IMR-90 (cell line): ENCODE data around the gene PMPCA. TPM values are rescaled to one million over a fixed set of nuclear protein-coding genes. Genes with fewer than 3 reads are reported as not detected.

Experiments used
- ATAC-seq: fragments of 200-7000 bp; cut with Tn5 transposase; 2 replicates; pipeline ENCODE4 v1.9.1; 2020; ENCODE audit warnings: low read depth, mild to moderate bottlenecking, moderate library complexity
- BruUV-seq: library from RNA; stranded (reverse); fragments of 400-500 nt; replicated peaks from 2 replicates; lab custom pipeline; 2021; lab: Mats Ljungman, UMichigan
- CTCF ChIA-PET: fragments of 300-600 bp; formaldehyde crosslinking; extraction: SDS; loops from one replicate; lab custom pipeline; 2021; ENCODE audit warnings: antibody characterized with exemption; lab: Yijun Ruan, JAX
- POLR2A ChIA-PET: fragments of 300-600 bp; sonication (Branson Sonifier 250); formaldehyde crosslinking; loops from one replicate; lab custom pipeline; 2022; ENCODE audit warnings: antibody characterized with exemption; ENCODE audit not compliant: unreplicated experiment; lab: Charles Lee
- DNase-seq: peaks from one replicate; pipeline ENCODE4 v3.0.0; 2013
- H2AFZ ChIP-seq: replicated peaks from 2 replicates; pipeline ENCODE3; 2013; ENCODE audit warnings: low read length, mild to moderate bottlenecking; ENCODE audit not compliant: poor library complexity
- H2AK5ac ChIP-seq: 2 replicates; pipeline ENCODE4 v1.6.1; 2013; ENCODE audit warnings: low read depth, low read length, inconsistent platforms
- H2AK9ac ChIP-seq: replicated peaks from 2 replicates; pipeline ENCODE3; 2013; ENCODE audit warnings: mild to moderate bottlenecking, low read depth, low read length, moderate library complexity; ENCODE audit not compliant: poor library complexity
- H2BK120ac ChIP-seq: 2 replicates; pipeline ENCODE4 v1.6.1; 2013; ENCODE audit warnings: low read depth, low read length, inconsistent platforms
- H2BK15ac ChIP-seq: 3 replicates; pipeline ENCODE4 v1.6.1; 2013; ENCODE audit warnings: low read depth, low read length, inconsistent platforms
- H2BK20ac ChIP-seq: 2 replicates; pipeline ENCODE4 v1.6.1; 2013; ENCODE audit warnings: low read depth, mild to moderate bottlenecking, inconsistent platforms, low read length, moderate library complexity
- H2BK5ac ChIP-seq: 2 replicates; pipeline ENCODE4 v1.6.1; 2013; ENCODE audit warnings: mild to moderate bottlenecking, low read depth, low read length, inconsistent platforms; ENCODE audit not compliant: poor library complexity, severe bottlenecking
- H3K14ac ChIP-seq: replicated peaks from 2 replicates; pipeline ENCODE4 v1.6.1; 2013; ENCODE audit warnings: low read depth, low read length, inconsistent platforms
- H3K18ac ChIP-seq: 2 replicates; pipeline ENCODE4 v1.6.1; 2013; ENCODE audit warnings: low read depth, low read length, control low read depth
- H3K23ac ChIP-seq: 2 replicates; pipeline ENCODE4 v1.6.1; 2013; ENCODE audit warnings: low read depth, low read length, inconsistent platforms
- H3K27ac ChIP-seq: 2 replicates; pipeline ENCODE4 v1.5.1; 2013; ENCODE audit warnings: mild to moderate bottlenecking, control low read depth, low read length; ENCODE audit not compliant: insufficient read depth
- H3K27me3 ChIP-seq: 2 replicates; pipeline ENCODE4 v1.6.1; 2013; ENCODE audit warnings: low read length; ENCODE audit not compliant: control insufficient read depth, insufficient read depth
- H3K36me3 ChIP-seq: 2 replicates; pipeline ENCODE4 v1.6.1; 2013; ENCODE audit warnings: low read length, mixed read lengths; ENCODE audit not compliant: control insufficient read depth, insufficient read depth
- H3K4ac ChIP-seq: 2 replicates; pipeline ENCODE4 v1.6.1; 2013; ENCODE audit warnings: low read depth, low read length, inconsistent platforms
- H3K4me1 ChIP-seq: 2 replicates; pipeline ENCODE4 v1.6.1; 2013; ENCODE audit warnings: low read length, mixed read lengths; ENCODE audit not compliant: control insufficient read depth, insufficient read depth
- H3K4me2 ChIP-seq: 2 replicates; pipeline ENCODE4 v1.6.1; 2013; ENCODE audit warnings: low read depth, mild to moderate bottlenecking, control low read depth, low read length, moderate library complexity
- H3K4me3 ChIP-seq: 2 replicates; pipeline ENCODE4 v1.5.1; 2013; ENCODE audit warnings: low read depth, mild to moderate bottlenecking, control low read depth, low read length, moderate library complexity; ENCODE audit not compliant: insufficient read depth
- H3K56ac ChIP-seq: 2 replicates; pipeline ENCODE4 v1.6.1; 2013; ENCODE audit warnings: low read length, inconsistent platforms; ENCODE audit not compliant: insufficient read depth; ENCODE audit errors: extremely low read depth
- H3K79me1 ChIP-seq, 2 experiments: 2 replicates each; pipeline ENCODE4 v1.6.1; 2013; ENCODE audit warnings: low read length in 2 of 2, inconsistent platforms in 1 of 2, low read depth in 1 of 2
- H3K9ac ChIP-seq: 2 replicates; pipeline ENCODE4 v1.6.1; 2013; ENCODE audit warnings: low read depth, low read length, control low read depth
- H3K9me1 ChIP-seq: 2 replicates; pipeline ENCODE4 v1.6.1; 2013; ENCODE audit warnings: low read length, inconsistent platforms; ENCODE audit not compliant: insufficient read depth
- H3K9me3 ChIP-seq: 2 replicates; pipeline ENCODE4 v1.6.1; 2013; ENCODE audit warnings: low read length; ENCODE audit not compliant: control insufficient read depth, insufficient read depth
- H4K20me1 ChIP-seq: 2 replicates; pipeline ENCODE4 v1.6.1; 2013; ENCODE audit warnings: low read length, inconsistent platforms; ENCODE audit not compliant: insufficient read depth
- H4K5ac ChIP-seq: 2 replicates; pipeline ENCODE4 v1.6.1; 2013; ENCODE audit warnings: mild to moderate bottlenecking, low read depth, low read length, control low read depth
- H4K8ac ChIP-seq, 2 experiments: 2 replicates each; pipeline ENCODE4 v1.6.1; 2013; ENCODE audit warnings: low read depth in 2 of 2, low read length in 2 of 2, control low read depth in 1 of 2, inconsistent platforms in 1 of 2
- H4K91ac ChIP-seq: 2 replicates; pipeline ENCODE4 v1.6.1; 2013; ENCODE audit warnings: low read depth, low read length, inconsistent platforms; ENCODE audit not compliant: insufficient read depth
- BHLHE40 ChIP-seq: fragments of 150-350 bp; IDR thresholded peaks from 2 replicates; pipeline ENCODE4 v1.6.1; 2016; ENCODE audit warnings: mild to moderate bottlenecking, low read depth, low read length
- CEBPB ChIP-seq: IDR thresholded peaks from 2 replicates; pipeline ENCODE4 v1.6.1; 2012; ENCODE audit warnings: low read depth, low read length, improper control_type of control experiment
- CHD1 ChIP-seq: IDR thresholded peaks from 2 replicates; pipeline ENCODE4 v1.6.1; 2012; ENCODE audit warnings: low read depth, low read length, improper control_type of control experiment
- FOS ChIP-seq: fragments of 150-350 bp; IDR thresholded peaks from 2 replicates; pipeline ENCODE4 v1.6.1; 2016; ENCODE audit warnings: low read depth, low read length
- MAFK ChIP-seq: IDR thresholded peaks from 2 replicates; pipeline ENCODE4 v1.6.1; 2012; ENCODE audit warnings: low read depth, low read length, improper control_type of control experiment
- MAZ ChIP-seq: IDR thresholded peaks from 2 replicates; pipeline ENCODE4 v1.6.1; 2012; ENCODE audit warnings: low read depth, mild to moderate bottlenecking, low read length, improper control_type of control experiment, moderate library complexity, borderline replicate concordance
- MXI1 ChIP-seq: IDR thresholded peaks from 2 replicates; pipeline ENCODE4 v1.6.1; 2012; ENCODE audit warnings: low read depth, mild to moderate bottlenecking, low read length, moderate library complexity, borderline replicate concordance
- POLR2A ChIP-seq: IDR thresholded peaks from 2 replicates; pipeline ENCODE4 v1.6.1; 2012; ENCODE audit warnings: mild to moderate bottlenecking, low read depth, low read length
- RAD21 ChIP-seq: IDR thresholded peaks from 2 replicates; pipeline ENCODE4 v1.6.1; 2012; ENCODE audit warnings: low read length, improper control_type of control experiment
- RCOR1 ChIP-seq: IDR thresholded peaks from 2 replicates; pipeline ENCODE4 v1.6.1; 2012; ENCODE audit warnings: mild to moderate bottlenecking, low read length, improper control_type of control experiment; ENCODE audit not compliant: insufficient replicate concordance
- RFX5 ChIP-seq: IDR thresholded peaks from 2 replicates; pipeline ENCODE4 v1.8.0; 2012; ENCODE audit warnings: low read depth, mild to moderate bottlenecking, low read length, moderate library complexity
- SMC3 ChIP-seq: fragments of 150-350 bp; IDR thresholded peaks from 2 replicates; pipeline ENCODE4 v1.6.1; 2016; ENCODE audit warnings: low read depth, mild to moderate bottlenecking, antibody characterized with exemption, low read length, moderate library complexity
- WGBS, 2 experiments: methylation state at CpG; one replicate each; pipeline versions ENCODE4 v1.1.5 to v1.1.7; 2013; ENCODE audit warnings: missing lambda C conversion rate in 2 of 2; ENCODE audit not compliant: insufficient read length in 1 of 2; ENCODE audit errors: extremely low coverage in 2 of 2; 5-methylcytosine and 5-hydroxymethylcytosine counted together
- dilution Hi-C: fragments of 300-500 bp; cut with HindIII; formaldehyde crosslinking; loops from one replicate; pipeline ENCODE4 v1.14.3; 2018; ENCODE audit warnings: low sequenced_read_pairs; ENCODE audit not compliant: unreplicated experiment
- in situ Hi-C: fragments of 300-500 bp; cut with MboI; formaldehyde crosslinking; loops from 3 replicates; pipeline ENCODE4 v1.14.3; 2019; ENCODE audit warnings: low sequenced_read_pairs, inconsistent platforms, mixed read lengths
- intact Hi-C: fragments of 100-400 bp; cut with micrococcal nuclease; formaldehyde crosslinking; loops from 2 replicates; pipeline ENCODE4 v1.10.0; 2022
- polyA plus RNA-seq, 3 experiments: library from polyadenylated mRNA; depleted of rRNA; stranded (reverse); fragments of >200 nt; gene quantifications; 2 replicates each; pipeline ENCODE4 v1.2.3, GENCODE V29; 2012; ENCODE audit warnings: low replicate concordance in 1 of 3
- total RNA-seq: library from RNA; depleted of rRNA; stranded (reverse); fragments of >200 nt; gene quantifications from 2 replicates; pipeline ENCODE4 v1.2.3, GENCODE V29; 2012
- TF ChIP-seq, protein P1 (sequence below): conservative IDR thresholded peaks from 2 replicates; pipeline ENCODE4 v1.5.1; 2012; ENCODE audit warnings: mild to moderate bottlenecking, low read depth, low read length, improper control_type of control experiment
- TF ChIP-seq, protein P2 (sequence below): fragments of 150-350 bp; IDR thresholded peaks from 2 replicates; pipeline ENCODE4 v1.6.1; 2017; ENCODE audit warnings: mild to moderate bottlenecking, antibody characterized with exemption, low read length, low read depth

Gene PMPCA
- total and polyA plus RNA-seq, 2 of the 4 experiments (the other 2 are of a cell fraction), result 62.6 to 95.8 TPM

- H3K9ac ChIP-seq, result no peak overlapping the region
- H3K56ac ChIP-seq, result no peak overlapping the region
- H3K14ac ChIP-seq, result no peak overlapping the region
- no peak for DNase-seq
- dilution Hi-C loops, result no loop called here
- H3K9me3 ChIP-seq, result no peaks in the 10 kb centered on the region
- H2BK5ac ChIP-seq, result no peak overlapping the region
- H2BK20ac ChIP-seq, result no peak overlapping the region
- H4K8ac ChIP-seq, result no peak overlapping the region
- in situ Hi-C loops, result no loop called here
- H3K4ac ChIP-seq, result no peak overlapping the region
- H3K4me1 ChIP-seq, result peaks cover 17% of the 10 kb centered on the region
- ChIA-PET POLR2A (no interaction called here), CTCF (no interaction called here)
- no peaks in the 10 kb centered on the region for H3K27me3 ChIP-seq
- no peak overlapping the region for H2AK5ac ChIP-seq
- no peaks in the 10 kb centered on the region for H3K36me3 ChIP-seq
- peaks cover 9% of the 10 kb centered on the region for H3K9me1 ChIP-seq
- H3K4me3 ChIP-seq, result no peak overlapping the region
- no peak for ATAC-seq
- TF ChIP-seq MAZ (no peak), MXI1 (no peak), POLR2A (no peak), MAFK (no peak), CEBPB (no peak), SMC3 (no peak), RFX5 (no peak), BHLHE40 (no peak), RAD21 (no peak), FOS (no peak), CHD1 (no peak), RCOR1 (no peak)
- TF ChIP-seq, protein P1, sequence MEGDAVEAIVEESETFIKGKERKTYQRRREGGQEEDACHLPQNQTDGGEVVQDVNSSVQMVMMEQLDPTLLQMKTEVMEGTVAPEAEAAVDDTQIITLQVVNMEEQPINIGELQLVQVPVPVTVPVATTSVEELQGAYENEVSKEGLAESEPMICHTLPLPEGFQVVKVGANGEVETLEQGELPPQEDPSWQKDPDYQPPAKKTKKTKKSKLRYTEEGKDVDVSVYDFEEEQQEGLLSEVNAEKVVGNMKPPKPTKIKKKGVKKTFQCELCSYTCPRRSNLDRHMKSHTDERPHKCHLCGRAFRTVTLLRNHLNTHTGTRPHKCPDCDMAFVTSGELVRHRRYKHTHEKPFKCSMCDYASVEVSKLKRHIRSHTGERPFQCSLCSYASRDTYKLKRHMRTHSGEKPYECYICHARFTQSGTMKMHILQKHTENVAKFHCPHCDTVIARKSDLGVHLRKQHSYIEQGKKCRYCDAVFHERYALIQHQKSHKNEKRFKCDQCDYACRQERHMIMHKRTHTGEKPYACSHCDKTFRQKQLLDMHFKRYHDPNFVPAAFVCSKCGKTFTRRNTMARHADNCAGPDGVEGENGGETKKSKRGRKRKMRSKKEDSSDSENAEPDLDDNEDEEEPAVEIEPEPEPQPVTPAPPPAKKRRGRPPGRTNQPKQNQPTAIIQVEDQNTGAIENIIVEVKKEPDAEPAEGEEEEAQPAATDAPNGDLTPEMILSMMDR, result no peak
- TF ChIP-seq, protein P2, sequence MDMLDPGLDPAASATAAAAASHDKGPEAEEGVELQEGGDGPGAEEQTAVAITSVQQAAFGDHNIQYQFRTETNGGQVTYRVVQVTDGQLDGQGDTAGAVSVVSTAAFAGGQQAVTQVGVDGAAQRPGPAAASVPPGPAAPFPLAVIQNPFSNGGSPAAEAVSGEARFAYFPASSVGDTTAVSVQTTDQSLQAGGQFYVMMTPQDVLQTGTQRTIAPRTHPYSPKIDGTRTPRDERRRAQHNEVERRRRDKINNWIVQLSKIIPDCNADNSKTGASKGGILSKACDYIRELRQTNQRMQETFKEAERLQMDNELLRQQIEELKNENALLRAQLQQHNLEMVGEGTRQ, result no peak
- 73% methylated on average over 9 of the region's 18 CpGs; no CpG with 5 or more reads in 1 of the 2 experiments for WGBS, 2 experiments
- no peak overlapping the region for H3K23ac ChIP-seq
- intact Hi-C loops, result no loop called here
- H2AFZ ChIP-seq, result no peak overlapping the region
- H4K91ac ChIP-seq, result no peak overlapping the region
- no peak overlapping the region for H3K18ac ChIP-seq
- no peak overlapping the region for H2BK15ac ChIP-seq
- H3K79me1 ChIP-seq, result peaks cover 3 to 6% of the 10 kb centered on the region in 2 experiments; a peak in 1 of 4 replicates
- BruUV-seq, result no TSS peak
- no peak overlapping the region for H3K27ac ChIP-seq
- H3K4me2 ChIP-seq, result no peak overlapping the region
- H4K5ac ChIP-seq, result no peak overlapping the region
- H2BK120ac ChIP-seq, result no peak overlapping the region
- H4K20me1 ChIP-seq, result no peaks in the 10 kb centered on the region
- H2AK9ac ChIP-seq, result no peak overlapping the region
Measured at GRCh38 chr9:136368190-136368589, 42.3 kb upstream of the PMPCA start.
